Common myeloid progenitor, CD34-positive (primary cell): ENCODE data around the gene COL4A2.

Experiments
- CTCF ChIA-PET: fragments of 350-600 bp; sonication (Branson Sonifier 250); formaldehyde crosslinking; loops from one replicate; lab custom pipeline; 2021; ENCODE audit warnings: antibody characterized with exemption; lab: Charles Lee
- POLR2A ChIA-PET: fragments of 350-600 bp; sonication (Branson Sonifier 250); formaldehyde crosslinking; loops from one replicate; lab custom pipeline; 2021; ENCODE audit warnings: antibody characterized with exemption; lab: Charles Lee
- DNase-seq, 3 donors: peaks; one replicate each; pipeline versions ENCODE4 v3.0.0 to v3.0.0-alpha.2; 2013
- H3K27ac ChIP-seq, 2 experiments: 1 replicate in 1 of 2; 2 replicates in 1 of 2; pipeline ENCODE4 v1.7.0; 2013; ENCODE audit warnings: inconsistent platforms in 2 of 2, low read length in 2 of 2, mild to moderate bottlenecking in 2 of 2, low read depth in 1 of 2, moderate library complexity in 1 of 2; ENCODE audit not compliant: severe bottlenecking in 2 of 2, insufficient read depth in 1 of 2, poor library complexity in 1 of 2
- H3K27me3 ChIP-seq, 5 experiments: replicated peaks in 2 of 5; 1 replicate in 3 of 5; 2 replicates in 2 of 5; pipeline versions ENCODE4 v1.6.1 to v1.7.0; 2013; ENCODE audit warnings: low read length in 4 of 5, mild to moderate bottlenecking in 2 of 5, moderate library complexity in 2 of 5, inconsistent platforms in 1 of 5; ENCODE audit not compliant: insufficient read depth in 5 of 5, control insufficient read depth in 4 of 5
- H3K36me3 ChIP-seq, 4 experiments: 1 replicate in 2 of 4; 2 replicates in 2 of 4; pipeline versions ENCODE4 v1.6.1 to v1.7.0; 2013; ENCODE audit warnings: low read length in 3 of 4, control low read depth in 1 of 4, mild to moderate bottlenecking in 1 of 4; ENCODE audit not compliant: control insufficient read depth in 4 of 4, insufficient read depth in 4 of 4
- H3K4me1 ChIP-seq, 4 experiments: 1 replicate in 3 of 4; 2 replicates in 1 of 4; pipeline versions ENCODE4 v1.6.1 to v1.7.1; 2013; ENCODE audit warnings: low read length in 3 of 4, mild to moderate bottlenecking in 3 of 4, control low read depth in 1 of 4, inconsistent platforms in 1 of 4, moderate library complexity in 1 of 4; ENCODE audit not compliant: control insufficient read depth in 4 of 4, insufficient read depth in 4 of 4; ENCODE audit errors: control extremely low read depth in 1 of 4
- H3K4me3 ChIP-seq, 7 experiments: 1 replicate in 4 of 7; 2 replicates in 3 of 7; pipeline versions ENCODE4 v1.5.1 to v1.7.0; 2013; ENCODE audit warnings: mild to moderate bottlenecking in 7 of 7, low read length in 6 of 7, moderate library complexity in 6 of 7, inconsistent platforms in 2 of 7, low read depth in 2 of 7, control low read depth in 1 of 7; ENCODE audit not compliant: insufficient read depth in 4 of 7, control insufficient read depth in 1 of 7; ENCODE audit errors: extremely low read depth in 1 of 7
- H3K9me3 ChIP-seq, 5 experiments: 1 replicate in 4 of 5; 2 replicates in 1 of 5; pipeline versions ENCODE4 v1.6.1 to v1.7.1; 2013; ENCODE audit warnings: low read length in 4 of 5, mild to moderate bottlenecking in 2 of 5, inconsistent platforms in 1 of 5, low read depth in 1 of 5, moderate library complexity in 1 of 5; ENCODE audit not compliant: control insufficient read depth in 4 of 5, insufficient read depth in 2 of 5; ENCODE audit errors: control extremely low read depth in 1 of 5
- WGBS: methylation state at CpG from one replicate; pipeline ENCODE4 v1.1.5; 2013; ENCODE audit not compliant: insufficient coverage; 5-methylcytosine and 5-hydroxymethylcytosine counted together

COL4A2 gene

GRCh38 chr13:110559986-110560385 lies 252.9 kb downstream of the COL4A2 start:
- Histone ChIP-seq H3K27me3 (peaks cover 2 to 28% (median 9%) of the 10 kb centered on the region in 5 experiments), H3K36me3 (no peaks in the 10 kb centered on the region), H3K4me3 (no peak overlapping the region), H3K4me1 (peaks cover 0 to 32% (median 26%) of the 10 kb centered on the region in 4 experiments), H3K9me3 (peaks cover 0 to 13% (median 3%) of the 10 kb centered on the region in 5 experiments), H3K27ac (no peak overlapping the region)
- CTCF ChIA-PET: no interaction called here
- 99% methylated on average over 5 of the region's 6 CpGs for WGBS
- POLR2A ChIA-PET: no interaction called here
- DNase-seq: no peak

GRCh38 chr13:110560601-110561343 lies 253.7 kb downstream of the COL4A2 start:
- ChIA-PET CTCF (interaction anchor here (2.2 kb wide), 1 partner anchor 105 kb away, joined by 6 read pairs; no protein-coding TSS in a partner anchor), POLR2A (interaction anchor here (0.7 kb wide), 1 partner anchor 66 kb away, joined by 3 read pairs; no protein-coding TSS in a partner anchor)
- WGBS: 2% methylated on average over 29 of the region's 29 CpGs
- peak overlapping the region; percentile 58 to 86 (median 66) for H3K4me3 ChIP-seq
- peaks cover 0 to 25% (median 24%) of the 10 kb centered on the region in 4 experiments for H3K4me1 ChIP-seq
- DNase-seq: peak in 2 of 3 donors; percentile 15 to 16
- H3K27me3 ChIP-seq: peaks cover 2 to 28% (median 10%) of the 10 kb centered on the region in 5 experiments
- H3K36me3 ChIP-seq: no peaks in the 10 kb centered on the region
- H3K9me3 ChIP-seq: peaks cover 0 to 13% (median 3%) of the 10 kb centered on the region in 5 experiments
- H3K27ac ChIP-seq: peak overlapping the region in 1 of 2 experiments; percentile 14

- H3K36me3 ChIP-seq: no peaks in the 10 kb centered on the region
- H3K27ac ChIP-seq: peak within 1 kb of the TSS in 1 of 2 experiments; percentile 14
- peaks cover 2 to 28% (median 10%) of the 10 kb centered on the region in 5 experiments for H3K27me3 ChIP-seq
- peaks cover 0 to 21% (median 20%) of the 10 kb centered on the region in 4 experiments for H3K4me1 ChIP-seq
- H3K9me3 ChIP-seq: peaks cover 0 to 13% (median 3%) of the 10 kb centered on the region in 5 experiments
- peak within 1 kb of the TSS; percentile 63 to 86 (median 70) for H3K4me3 ChIP-seq
- POLR2A ChIA-PET: interaction anchor here (0.6 to 0.7 kb wide), 2 partner anchors 67 to 154 kb away, joined by 3 read pairs; no protein-coding TSS in a partner anchor
- peak in 2 of 3 donors; percentile 67 to 80 for DNase-seq
- under 1% methylated on average over 53 of the region's 79 CpGs for WGBS
- CTCF ChIA-PET: interaction anchor here (1.4 to 2.2 kb wide), 2 partner anchors 15 to 106 kb away, joined by 3 to 6 read pairs; no protein-coding TSS in a partner anchor
These were observed 254.4 kb downstream of the COL4A2 start, which contains the start of gene RAB20 for GRCh38 chr13:110561344-110562035. Gene RAB20, minus strand, starts transcription at chr13:110561722. Its CDS starts 203 bp downstream, at chr13:110561519.

- DNase-seq: peak in 1 of 3 donors; percentile 82
- POLR2A ChIA-PET: interaction anchor here (0.6 kb wide), 1 partner anchor 153 kb away, joined by 3 read pairs; no protein-coding TSS in a partner anchor
- H3K4me3 ChIP-seq: peak overlapping the region; percentile 27 to 86 (median 70)
These were observed 255.0 kb downstream of the COL4A2 start for GRCh38 chr13:110562036-110562597.

More at GRCh38 chr13:110562036-110562597, 255.0 kb downstream of the COL4A2 start:
- Histone ChIP-seq H3K4me1 (peaks cover 0 to 21% (median 20%) of the 10 kb centered on the region in 4 experiments), H3K27ac (no peak overlapping the region), H3K27me3 (peaks cover 2 to 28% (median 10%) of the 10 kb centered on the region in 5 experiments), H3K9me3 (peaks cover 0 to 7% (median 0%) of the 10 kb centered on the region in 5 experiments), H3K36me3 (no peaks in the 10 kb centered on the region)
- 25% methylated on average over 21 of the region's 24 CpGs for WGBS
- CTCF ChIA-PET: interaction anchor here (1.4 to 2.2 kb wide), 2 partner anchors 15 to 107 kb away, joined by 3 to 6 read pairs; no protein-coding TSS in a partner anchor
